Left lung (tissue), 10 donors: ENCODE results near the gene PCDHGA7. TPM values are rescaled to one million over a fixed set of nuclear protein-coding genes. Genes with fewer than 3 reads are reported as not detected.
A peak's percentile ranks its signal among the peaks of the same experiment; 100 is the strongest.
"Not testable (repeated sequence)": the region's sequence is repeated elsewhere in the genome, so short reads cannot be mapped to it uniquely, and the experiment has no call there.

Experiments used
- ATAC-seq: fragments of 200-7000 bp; cut with Tn5 transposase; one replicate; pipeline ENCODE4 v1.9.1; 2020; ENCODE audit warnings: moderate library complexity
- DNase-seq, 4 donors: peaks; one replicate each; pipeline ENCODE4 v3.0.0-alpha.2; 2013 to 2020
- H3K27ac ChIP-seq, 2 donors: fragments of 200-600 bp; sonication (generic) in 1 of 2; one replicate each; pipeline versions ENCODE4 v1.5.0 to v1.8.0; 2020 to 2021
- H3K27me3 ChIP-seq, 2 donors: fragments of 200-600 bp; sonication (generic) in 1 of 2; one replicate each; pipeline versions ENCODE4 v1.5.0 to v1.8.0; 2020 to 2021
- H3K36me3 ChIP-seq, 2 donors: fragments of 200-600 bp; sonication (generic) in 1 of 2; one replicate each; pipeline versions ENCODE4 v1.5.0 to v1.8.0; 2020 to 2021
- H3K4me1 ChIP-seq, 2 donors: fragments of 200-600 bp; one replicate each; pipeline ENCODE4 v1.8.0; 2021
- H3K4me3 ChIP-seq, 2 donors: fragments of 200-600 bp; sonication (generic) in 1 of 2; one replicate each; pipeline versions ENCODE4 v1.5.0 to v1.8.0; 2020 to 2021; ENCODE audit warnings: mild to moderate bottlenecking in 1 of 2
- H3K9me3 ChIP-seq, 2 donors: fragments of 200-600 bp; sonication (generic) in 1 of 2; one replicate each; pipeline versions ENCODE4 v1.5.0 to v1.8.0; 2020 to 2021
- CTCF ChIP-seq, 2 donors: fragments of 200-600 bp; sonication (generic) in 1 of 2; IDR thresholded peaks; one replicate each; pipeline versions ENCODE4 v1.5.0 to v1.8.0; 2021; ENCODE audit warnings: antibody characterized with exemption in 2 of 2
- intact Hi-C, 2 donors: fragments of 100-400 bp; cut with DNase I; formaldehyde crosslinking; loops; one replicate each; pipeline versions ENCODE4 v1.11.2 to v1.14.2; 2022
- polyA plus RNA-seq, 6 donors: library from polyadenylated mRNA; unstranded; fragments of 120-200 nt; gene quantifications; one replicate each; pipeline ENCODE4 v1.2.1, GENCODE V29; 2013; ENCODE audit not compliant: insufficient read length in 6 of 6
- total RNA-seq, 2 donors: library from RNA; stranded (reverse); fragmentation: NEBNext Ultra II Directional; extraction: Animal tissue kit (Norgen Biotek cat#: 25700); gene quantifications; one replicate each; pipeline ENCODE4 v1.2.1, GENCODE V29; 2021
- donor health status: DM: no; HTN: yes; CAD: no.
- donor health status: DM: no; HTN: no; CAD: no.

The PCDHGA7 gene
- total and polyA plus RNA-seq, 8 donors = 1.7 to 2.2 (median 2.0) TPM

GRCh38 chr5:141403387-141403786 is 20.8 kb downstream of the PCDHGA7 start:
- Histone ChIP-seq H3K4me3 (no peak overlapping the region), H3K27me3 (peaks cover 25 to 94% of the 10 kb centered on the region in 2 donors)

GRCh38 chr5:141407790-141408505 is 25.4 kb downstream of the PCDHGA7 start, which contains the start of gene PCDHGB6:
Gene PCDHGB6 (plus strand): TSS chr5:141408021. CDS start chr5:141408203, 182 bp downstream.
- TF ChIP-seq CTCF (IDR thresholded peaks at IDR 0.05) = peak; percentile 34 to 52
- Histone ChIP-seq H3K4me3 (peak within 1 kb of the TSS; percentile 12 to 33), H3K9me3 (peaks cover 0 to 70% of the 10 kb centered on the region in 2 donors), H3K27me3 (peaks cover 22 to 90% of the 10 kb centered on the region in 2 donors)
- DNase-seq (peak in 2 of 4 donors; percentile 45 to 85), ATAC-seq (peak; percentile 96)
- intact Hi-C loops, H3K4me1 ChIP-seq, H3K27ac ChIP-seq, H3K36me3 ChIP-seq: not testable (repeated sequence)

More at GRCh38 chr5:141403387-141403786, 20.8 kb downstream of the PCDHGA7 start:
- Histone ChIP-seq H3K4me1 (no peaks in the 10 kb centered on the region), H3K27ac (no peak overlapping the region), H3K36me3 (peaks cover 0 to 7% of the 10 kb centered on the region in 2 donors), H3K9me3 (peaks cover 3 to 79% of the 10 kb centered on the region in 2 donors)
- intact Hi-C loops = no loop called here
- no peak for TF ChIP-seq CTCF (IDR thresholded peaks at IDR 0.05)
- ATAC-seq (no peak), DNase-seq (no peak)

GRCh38 chr5:141409598-141410306 is 27.2 kb downstream of the PCDHGA7 start:
- Histone ChIP-seq H3K27me3 (peaks cover 23 to 90% of the 10 kb centered on the region in 2 donors), H3K4me1 (peaks cover 0 to 5% of the 10 kb centered on the region in 2 donors), H3K9me3 (peaks cover 0 to 68% of the 10 kb centered on the region in 2 donors), H3K4me3 (no peak overlapping the region), H3K27ac (no peak overlapping the region), H3K36me3 (no peaks in the 10 kb centered on the region)
- DNase-seq (peak in 1 of 4 donors; percentile 63), ATAC-seq (no peak)
- TF ChIP-seq CTCF (IDR thresholded peaks at IDR 0.05) = no peak
- intact Hi-C loops = loop anchor here in 1 of 2 donors (10.0 kb wide), 2 partner anchors 115 to 155 kb away; no protein-coding TSS in a partner anchor

- intact Hi-C loops = loop anchor here in 1 of 2 donors (10.0 kb wide), 2 partner anchors 113 to 153 kb away; no protein-coding TSS in a partner anchor
- Histone ChIP-seq H3K27me3 (peaks cover 28 to 94% of the 10 kb centered on the region in 2 donors), H3K27ac (no peak overlapping the region), H3K9me3 (peaks cover 0 to 62% of the 10 kb centered on the region in 2 donors), H3K4me1 (peaks cover 0 to 5% of the 10 kb centered on the region in 2 donors), H3K36me3 (no peaks in the 10 kb centered on the region), H3K4me3 (no peak overlapping the region)
- TF ChIP-seq CTCF (IDR thresholded peaks at IDR 0.05) = no peak
- DNase-seq (no peak), ATAC-seq (no peak)
Observed at GRCh38 chr5:141411575-141411974, 29.0 kb downstream of the PCDHGA7 start.
